Sigmoid colon (tissue), 7 donors: ENCODE data around the gene FHL2. TPM values are rescaled to one million over a fixed set of nuclear protein-coding genes. Genes with fewer than 3 reads are reported as not detected.

Experiments
- DNase-seq: peaks from one replicate; pipeline ENCODE4 v3.0.0-alpha.2; 2019
- H3K27ac ChIP-seq, 4 donors: fragments of 200-600 bp; sonication (generic); one replicate each; pipeline ENCODE4 v1.5.1; 2016 to 2019; ENCODE audit warnings: mild to moderate bottlenecking in 1 of 4
- H3K27me3 ChIP-seq, 3 donors: fragments of 200-600 bp; sonication (generic); one replicate each; pipeline ENCODE4 v1.5.1; 2019; ENCODE audit warnings: mild to moderate bottlenecking in 1 of 3
- H3K36me3 ChIP-seq, 4 donors: fragments of 200-600 bp; sonication (generic); one replicate each; pipeline ENCODE4 v1.5.1; 2016 to 2019
- H3K4me1 ChIP-seq, 4 donors: fragments of 200-600 bp; sonication (generic); one replicate each; pipeline ENCODE4 v1.5.1; 2017 to 2019
- H3K4me3 ChIP-seq, 4 donors: fragments of 200-600 bp; sonication (generic); one replicate each; pipeline ENCODE4 v1.5.1; 2017 to 2019; ENCODE audit warnings: mild to moderate bottlenecking in 2 of 4, moderate library complexity in 1 of 4
- H3K9me3 ChIP-seq, 4 donors: fragments of 200-600 bp in 3 of 4; sonication (generic) in 3 of 4; one replicate each; pipeline versions ENCODE4 v1.5.1 to v1.6.1; 2013 to 2019
- EP300 ChIP-seq, 4 donors: sonication (generic); formaldehyde crosslinking; IDR thresholded peaks; one replicate each; pipeline ENCODE4 v1.6.1; 2017; ENCODE audit warnings: antibody characterized with exemption in 4 of 4
- POLR2A ChIP-seq, 2 donors: fragments of 450-650 bp; IDR thresholded peaks; one replicate each; pipeline ENCODE4 v1.6.1; 2016; ENCODE audit warnings: antibody characterized with exemption in 2 of 2, mild to moderate bottlenecking in 2 of 2, moderate library complexity in 2 of 2
- POLR2AphosphoS5 ChIP-seq, 4 donors: sonication (generic); formaldehyde crosslinking; IDR thresholded peaks; one replicate each; pipeline ENCODE4 v1.6.1; 2017; ENCODE audit warnings: antibody characterized with exemption in 4 of 4
- WGBS, 2 donors: extraction: QIAGEN DNeasy Blood & Tissue Kit; methylation state at CpG; one replicate each; pipeline ENCODE4 v1.1.7; 2013; 5-methylcytosine and 5-hydroxymethylcytosine counted together
- intact Hi-C: fragments of 100-400 bp; cut with DNase I; formaldehyde crosslinking; loops from one replicate; pipeline ENCODE4 v1.15.1; 2023
- polyA plus RNA-seq, 3 donors: library from polyadenylated mRNA; stranded (reverse); fragments of 200-250 nt; gene quantifications; one replicate each; pipeline ENCODE4 v1.2.3, GENCODE V29; 2013
- total RNA-seq, 4 donors: library from RNA; depleted of rRNA; stranded (reverse); fragments of >200 nt; gene quantifications; one replicate each; pipeline ENCODE4 v1.1.0, GENCODE V29; 2016
- TF ChIP-seq, protein P1 (sequence below), 4 experiments: fragments of 450-650 bp in 3 of 4; fragments of 200-600 bp in 1 of 4; IDR thresholded peaks; one replicate each; pipeline ENCODE4 v1.5.1; 2016 to 2019; ENCODE audit warnings: antibody characterized with exemption in 4 of 4, mild to moderate bottlenecking in 3 of 4, moderate library complexity in 2 of 4
- donor health status: healthy with polysubstance abuse.
- donor health status: Bipolar disorder and iron deficiency.
- donor health status: healthy.

Gene FHL2
- total and polyA plus RNA-seq, 7 donors, result 62.0 to 210 (median 98.8) TPM

- WGBS, 2 donors, result 96 to 97% methylated on average over 2 of the region's 2 CpGs
- H3K27me3 ChIP-seq, result no peaks in the 10 kb centered on the region
- no peak for TF ChIP-seq EP300 (IDR thresholded peaks at IDR 0.05)
- no peak for TF ChIP-seq POLR2A (IDR thresholded peaks at IDR 0.05)
- TF ChIP-seq, protein P1, sequence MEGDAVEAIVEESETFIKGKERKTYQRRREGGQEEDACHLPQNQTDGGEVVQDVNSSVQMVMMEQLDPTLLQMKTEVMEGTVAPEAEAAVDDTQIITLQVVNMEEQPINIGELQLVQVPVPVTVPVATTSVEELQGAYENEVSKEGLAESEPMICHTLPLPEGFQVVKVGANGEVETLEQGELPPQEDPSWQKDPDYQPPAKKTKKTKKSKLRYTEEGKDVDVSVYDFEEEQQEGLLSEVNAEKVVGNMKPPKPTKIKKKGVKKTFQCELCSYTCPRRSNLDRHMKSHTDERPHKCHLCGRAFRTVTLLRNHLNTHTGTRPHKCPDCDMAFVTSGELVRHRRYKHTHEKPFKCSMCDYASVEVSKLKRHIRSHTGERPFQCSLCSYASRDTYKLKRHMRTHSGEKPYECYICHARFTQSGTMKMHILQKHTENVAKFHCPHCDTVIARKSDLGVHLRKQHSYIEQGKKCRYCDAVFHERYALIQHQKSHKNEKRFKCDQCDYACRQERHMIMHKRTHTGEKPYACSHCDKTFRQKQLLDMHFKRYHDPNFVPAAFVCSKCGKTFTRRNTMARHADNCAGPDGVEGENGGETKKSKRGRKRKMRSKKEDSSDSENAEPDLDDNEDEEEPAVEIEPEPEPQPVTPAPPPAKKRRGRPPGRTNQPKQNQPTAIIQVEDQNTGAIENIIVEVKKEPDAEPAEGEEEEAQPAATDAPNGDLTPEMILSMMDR (IDR thresholded peaks at IDR 0.05), result no peak
- no peak for TF ChIP-seq POLR2AphosphoS5 (IDR thresholded peaks at IDR 0.05)
- H3K4me1 ChIP-seq, result peaks cover 0 to 14% (median 4%) of the 10 kb centered on the region in 4 donors
- intact Hi-C loops, result no loop called here
- H3K36me3 ChIP-seq, result no peaks in the 10 kb centered on the region
- H3K9me3 ChIP-seq, result no peaks in the 10 kb centered on the region
- no peak overlapping the region for H3K27ac ChIP-seq
- no peak overlapping the region for H3K4me3 ChIP-seq
- DNase-seq, result no peak
These were observed 4.0 kb upstream of the FHL2 start for GRCh38 chr2:105402809-105403208.

DNA sequence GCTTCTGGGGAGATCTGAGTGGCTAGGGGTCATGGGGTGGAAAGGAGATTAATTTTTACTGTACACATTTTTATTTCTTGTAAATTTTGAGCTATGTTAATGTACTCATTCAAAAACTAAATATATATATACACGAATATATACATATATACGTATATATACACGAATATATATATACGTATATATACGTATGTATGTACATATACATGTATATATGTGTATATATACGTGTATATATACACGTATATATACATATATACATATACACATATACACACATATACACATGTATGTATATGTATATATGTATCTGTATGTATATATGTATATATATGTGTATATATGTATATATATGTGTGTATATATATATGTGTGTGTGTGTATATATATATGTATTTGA, 3.0 kb upstream of the FHL2 start:
- TF ChIP-seq EP300 (IDR thresholded peaks at IDR 0.05) (no peak), POLR2AphosphoS5 (IDR thresholded peaks at IDR 0.05) (no peak), POLR2A (IDR thresholded peaks at IDR 0.05) (no peak)
- TF ChIP-seq, protein P1 (IDR thresholded peaks at IDR 0.05), result no peak
- no peak for DNase-seq
- intact Hi-C loops, result no loop called here

GRCh38 chr2:105400138-105400540, 1.3 kb upstream of the FHL2 start:
- DNase-seq, result no peak
- Histone ChIP-seq H3K27me3 (no peaks in the 10 kb centered on the region), H3K4me3 (no peak overlapping the region), H3K27ac (no peak overlapping the region), H3K36me3 (no peaks in the 10 kb centered on the region), H3K4me1 (peaks cover 0 to 36% (median 25%) of the 10 kb centered on the region in 4 donors), H3K9me3 (no peaks in the 10 kb centered on the region)
- TF ChIP-seq EP300 (IDR thresholded peaks at IDR 0.05) (no peak), POLR2A (IDR thresholded peaks at IDR 0.05) (no peak), POLR2AphosphoS5 (IDR thresholded peaks at IDR 0.05) (no peak)
- TF ChIP-seq, protein P1 (IDR thresholded peaks at IDR 0.05), result no peak
- 24 to 89% methylated on average over 7 of the region's 7 CpGs for WGBS, 2 donors
- intact Hi-C loops, result no loop called here

More for the DNA sequence above, 3.0 kb upstream of the FHL2 start:
- Histone ChIP-seq H3K36me3 (no peaks in the 10 kb centered on the region), H3K27ac (no peak overlapping the region), H3K4me1 (peaks cover 0 to 21% (median 11%) of the 10 kb centered on the region in 4 donors), H3K4me3 (no peak overlapping the region), H3K9me3 (no peaks in the 10 kb centered on the region), H3K27me3 (no peaks in the 10 kb centered on the region)
- WGBS, 2 donors, result 93 to 94% methylated on average over 7 of the region's 7 CpGs

DNA sequence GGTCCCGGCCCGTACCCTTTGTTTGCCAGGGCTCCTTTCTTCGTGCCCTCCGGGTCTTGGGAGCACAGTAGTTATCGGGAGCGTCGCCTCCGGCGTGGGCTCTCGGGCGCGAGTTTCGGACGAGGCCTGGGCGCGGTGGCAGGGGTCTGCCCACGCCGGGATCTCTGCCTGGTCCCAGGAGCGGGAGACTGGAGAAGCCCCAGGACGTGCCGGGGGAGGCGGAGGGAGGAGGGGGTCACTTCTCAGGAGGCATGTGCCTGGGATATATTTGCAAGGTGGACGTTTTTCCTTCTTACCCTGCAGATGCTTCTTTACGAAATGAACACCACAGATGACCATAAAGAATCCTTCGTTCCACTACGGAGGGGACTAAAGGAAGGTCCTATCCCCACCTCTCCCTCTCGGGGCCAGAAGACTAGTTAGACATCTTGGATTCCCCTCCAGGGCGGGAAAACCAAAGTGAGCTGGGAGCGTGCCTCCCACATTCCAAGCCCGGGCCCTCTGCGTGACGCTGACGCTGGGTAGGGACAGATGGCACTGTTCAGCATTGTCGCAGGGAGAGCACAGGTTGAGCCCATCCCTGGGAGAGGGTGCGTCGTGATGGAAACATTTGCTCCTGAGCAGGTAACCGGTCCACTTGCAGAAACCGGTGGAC, 483 bp upstream of the FHL2 start:
- Histone ChIP-seq H3K27me3 (no peaks in the 10 kb centered on the region), H3K4me1 (peaks cover 0 to 36% (median 31%) of the 10 kb centered on the region in 4 donors), H3K27ac (peak overlapping the region; percentile 89 to 92 (median 90)), H3K36me3 (no peaks in the 10 kb centered on the region), H3K9me3 (no peaks in the 10 kb centered on the region), H3K4me3 (peak overlapping the region; percentile 76 to 97 (median 82))
- WGBS, 2 donors, result 46 to 52% methylated on average over 38 of the region's 38 CpGs
- no peak for DNase-seq
- no peak for TF ChIP-seq EP300 (IDR thresholded peaks at IDR 0.05)
- TF ChIP-seq, protein P1 (IDR thresholded peaks at IDR 0.05), result no peak
- TF ChIP-seq POLR2A (IDR thresholded peaks at IDR 0.05), result no peak
- TF ChIP-seq POLR2AphosphoS5 (IDR thresholded peaks at IDR 0.05), result no peak
- intact Hi-C loops, result loop anchor here (1.0 kb wide), 1 partner anchor 32 kb away; no protein-coding TSS in a partner anchor
